ENCODE results near the gene GK. TPM values are rescaled to one million over a fixed set of nuclear protein-coding genes. Genes with fewer than 3 reads are reported as not detected.
A peak's percentile ranks its signal among the peaks of the same experiment; 100 is the strongest.

The GK gene
- total RNA-seq (2022) (10.1 and 18.0 TPM in 2 replicates), Bru-seq, nascent RNA (percentile 69 among the genes with signal in this experiment), BruChase-seq, experiment 1, labeled RNA remaining after a 6-hour chase (percentile 67 among the genes with signal in this experiment), BruChase-seq, experiment 2, labeled RNA remaining after a 2-hour chase (percentile 70 among the genes with signal in this experiment)
- long read RNA-seq, transcript GK-204 (19 exons, 2,063 nt): minor isoform, 7 of 49 reads
- long read RNA-seq, transcript GK-203 (20 exons, 3,707 nt): major isoform, 34 of 49 reads
- long read RNA-seq, partial matches to known transcripts: 1 of 49 reads
- long read RNA-seq, other reads (novel, unspliced or antisense): 6 of 49 reads

- ChIA-PET POLR2A (interaction anchor here (0.6 kb wide), 1 partner anchor 27 kb away, joined by 3 read pairs; no protein-coding TSS in a partner anchor), CTCF (no interaction called here)
- TF ChIP-seq CTCF (IDR thresholded peaks at IDR 0.05; ENCODE audit: unreplicated experiment): no peak
- Mint-ChIP-seq H3K27ac (ENCODE audit: low read depth, unreplicated experiment) (peak within 1 kb of the TSS; percentile 59), H3K36me3 (ENCODE audit: insufficient read depth, unreplicated experiment) (no peaks in the 10 kb centered on the region), H3K27me3 (ENCODE audit: insufficient read depth, unreplicated experiment) (no peaks in the 10 kb centered on the region), H3K4me1 (ENCODE audit: insufficient read depth, unreplicated experiment) (peaks cover 12% of the 10 kb centered on the region), H3K4me3 (ENCODE audit: unreplicated experiment) (peak within 1 kb of the TSS; percentile 55), H3K9me3 (ENCODE audit: unreplicated experiment) (no peaks in the 10 kb centered on the region)
- DNase-seq (ENCODE audit: unreplicated experiment): peak; percentile 14
- intact Hi-C loops (cut with micrococcal nuclease): loop anchor here (10.0 kb wide), 1 partner anchor 79 kb away; the partner anchor contains the start of gene TASL
- BruUV-seq (replicated peaks): TSS peak; percentile 57
Observed at GRCh38 chrX:30653415-30654131, at the start of gene GK. GK (plus strand) TSS chrX:30653423; CDS start chrX:30653538, 115 bp downstream.

- Mint-ChIP-seq H3K36me3 (ENCODE audit: insufficient read depth, unreplicated experiment) (no peaks in the 10 kb centered on the region), H3K27me3 (ENCODE audit: insufficient read depth, unreplicated experiment) (no peaks in the 10 kb centered on the region), H3K9me3 (ENCODE audit: unreplicated experiment) (no peaks in the 10 kb centered on the region), H3K27ac (ENCODE audit: low read depth, unreplicated experiment) (no peak overlapping the region), H3K4me1 (ENCODE audit: insufficient read depth, unreplicated experiment) (no peaks in the 10 kb centered on the region), H3K4me3 (ENCODE audit: unreplicated experiment) (no peak overlapping the region)
- no TSS peak for BruUV-seq (replicated peaks)
- CTCF ChIA-PET: interaction anchor here (1.1 kb wide), 1 partner anchor 129 kb away, joined by 4 read pairs; no protein-coding TSS in a partner anchor
- TF ChIP-seq CTCF (IDR thresholded peaks at IDR 0.05; ENCODE audit: unreplicated experiment): no peak
- intact Hi-C loops (cut with micrococcal nuclease): no loop called here
- POLR2A ChIA-PET: interaction anchor here (1.2 kb wide), 1 partner anchor 20 kb away, joined by 4 read pairs; no protein-coding TSS in a partner anchor
- peak; percentile 43 for DNase-seq (ENCODE audit: unreplicated experiment)
Observed at GRCh38 chrX:30607155-30607554, 46.1 kb upstream of the GK start.

- no peak for TF ChIP-seq CTCF (IDR thresholded peaks at IDR 0.05; ENCODE audit: unreplicated experiment)
- ChIA-PET POLR2A (no interaction called here), CTCF (no interaction called here)
- Mint-ChIP-seq H3K36me3 (ENCODE audit: insufficient read depth, unreplicated experiment) (no peaks in the 10 kb centered on the region), H3K27ac (ENCODE audit: low read depth, unreplicated experiment) (no peak overlapping the region), H3K27me3 (ENCODE audit: insufficient read depth, unreplicated experiment) (no peaks in the 10 kb centered on the region), H3K4me1 (ENCODE audit: insufficient read depth, unreplicated experiment) (no peaks in the 10 kb centered on the region), H3K4me3 (ENCODE audit: unreplicated experiment) (no peak overlapping the region), H3K9me3 (ENCODE audit: unreplicated experiment) (no peaks in the 10 kb centered on the region)
- intact Hi-C loops (cut with micrococcal nuclease): no loop called here
- no peak for DNase-seq (ENCODE audit: unreplicated experiment)
- BruUV-seq (replicated peaks): no TSS peak
Observed at GRCh38 chrX:30610026-30610425, 43.2 kb upstream of the GK start.

- DNase-seq (ENCODE audit: unreplicated experiment): peak; percentile 61
- H3K4me3 Mint-ChIP-seq (ENCODE audit: unreplicated experiment): no peak overlapping the region
- no TSS peak for BruUV-seq (replicated peaks)
- POLR2A ChIA-PET: interaction anchor here (0.7 kb wide), 1 partner anchor 15 kb away, joined by 3 read pairs; no protein-coding TSS in a partner anchor
- no peaks in the 10 kb centered on the region for H3K36me3 Mint-ChIP-seq (ENCODE audit: insufficient read depth, unreplicated experiment)
- TF ChIP-seq CTCF (IDR thresholded peaks at IDR 0.05; ENCODE audit: unreplicated experiment): no peak
- CTCF ChIA-PET: interaction anchor here (0.7 to 0.9 kb wide), 3 partner anchors 9 to 584 kb away, joined by 3 read pairs; no protein-coding TSS in a partner anchor
- no peaks in the 10 kb centered on the region for H3K9me3 Mint-ChIP-seq (ENCODE audit: unreplicated experiment)
- H3K4me1 Mint-ChIP-seq (ENCODE audit: insufficient read depth, unreplicated experiment): no peaks in the 10 kb centered on the region
- H3K27ac Mint-ChIP-seq (ENCODE audit: low read depth, unreplicated experiment): no peak overlapping the region
- no peaks in the 10 kb centered on the region for H3K27me3 Mint-ChIP-seq (ENCODE audit: insufficient read depth, unreplicated experiment)
- intact Hi-C loops (cut with micrococcal nuclease): no loop called here
Observed at GRCh38 chrX:30612250-30612655, 41.0 kb upstream of the GK start.

All from MCF 10A (cell line).